HG02642 (cell line): ENCODE data around the gene GTPBP6.
"Not testable (repeated sequence)": the region's sequence is repeated elsewhere in the genome, so short reads cannot be mapped to it uniquely, and the experiment has no call there.

Experiments used
- ATAC-seq: cut with Tn5 transposase; IDR thresholded peaks from one replicate; pipeline ENCODE4 v1.9.1; 2021; ENCODE audit warnings: mild to moderate bottlenecking; ENCODE audit not compliant: unreplicated experiment, poor library complexity

GTPBP6 gene

GRCh38 chrX:352181-352580 lies 33.6 kb upstream of the GTPBP6 start:
- ATAC-seq = no peak

GRCh38 chrX:351736-352135 lies 33.1 kb upstream of the GTPBP6 start:
- ATAC-seq = no peak

- ATAC-seq = not testable (repeated sequence)
These were observed 32.7 kb upstream of the GTPBP6 start for GRCh38 chrX:351324-351641.

GRCh38 chrX:350534-351323 lies 32.1 kb upstream of the GTPBP6 start:
- ATAC-seq = no peak

- no peak for ATAC-seq
These were observed 31.5 kb upstream of the GTPBP6 start for GRCh38 chrX:350148-350533.

GRCh38 chrX:349702-350101 lies 31.1 kb upstream of the GTPBP6 start:
- ATAC-seq = no peak

GRCh38 chrX:349196-349595 lies 30.6 kb upstream of the GTPBP6 start:
- no peak for ATAC-seq

GRCh38 chrX:348461-349117 lies 30.0 kb upstream of the GTPBP6 start:
- no peak for ATAC-seq

GRCh38 chrX:347351-348117 lies 28.9 kb upstream of the GTPBP6 start:
- no peak for ATAC-seq

GRCh38 chrX:346034-346813 lies 27.6 kb upstream of the GTPBP6 start:
- ATAC-seq = no peak

- ATAC-seq = no peak
These were observed 26.7 kb upstream of the GTPBP6 start for GRCh38 chrX:345020-345925.

GRCh38 chrX:344371-344901 lies 25.8 kb upstream of the GTPBP6 start:
- no peak for ATAC-seq

- ATAC-seq = no peak
These were observed 23.0 kb upstream of the GTPBP6 start for GRCh38 chrX:341541-342101.

GRCh38 chrX:340641-341423 lies 22.2 kb upstream of the GTPBP6 start:
- ATAC-seq = no peak

GRCh38 chrX:340121-340520 lies 21.5 kb upstream of the GTPBP6 start:
- ATAC-seq = no peak

- no peak for ATAC-seq
These were observed 20.3 kb upstream of the GTPBP6 start for GRCh38 chrX:338836-339400.

GRCh38 chrX:338281-338835 lies 19.8 kb upstream of the GTPBP6 start:
- ATAC-seq = no peak
